IMR-90 (cell line): Measurements from ENCODE around the gene AFMID.

Source experiments
- BHLHE40 ChIP-seq: fragments of 150-350 bp; IDR thresholded peaks from 2 replicates; pipeline ENCODE4 v1.6.1; 2016; ENCODE audit warnings: mild to moderate bottlenecking, low read depth, low read length
- CTCF ChIP-seq: conservative IDR thresholded peaks from 2 replicates; pipeline ENCODE4 v1.5.1; 2012; ENCODE audit warnings: mild to moderate bottlenecking, low read depth, low read length, improper control_type of control experiment
- FOS ChIP-seq: fragments of 150-350 bp; IDR thresholded peaks from 2 replicates; pipeline ENCODE4 v1.6.1; 2016; ENCODE audit warnings: low read depth, low read length
- POLR2A ChIP-seq: IDR thresholded peaks from 2 replicates; pipeline ENCODE4 v1.6.1; 2012; ENCODE audit warnings: mild to moderate bottlenecking, low read depth, low read length

GRCh38 chr17:78144736-78145641, 42.2 kb upstream of the AFMID start:
- TF ChIP-seq CTCF (no peak), POLR2A (no peak), BHLHE40 (no peak), FOS (no peak)
